ENCODE data around the gene TMEM247. TPM values are rescaled to one million over a fixed set of nuclear protein-coding genes. Genes with fewer than 3 reads are reported as not detected.

TMEM247 gene
- total RNA-seq, 3 donors from 2014 or later (not counting 1 experiment from before 2014, with no cell fraction given) = not detected

GRCh38 chr2:46458763-46459500, 20.4 kb upstream of the TMEM247 start:
- no peak for ATAC-seq
- DNase-seq = no peak
- Mint-ChIP-seq H3K27ac (peak overlapping the region in 1 of 2 donors; percentile 16), H3K9me3 (no peaks in the 10 kb centered on the region), H3K36me3 (no peaks in the 10 kb centered on the region), H3K4me1 (peaks cover 9 to 10% of the 10 kb centered on the region in 2 donors), H3K4me3 (no peak overlapping the region), H3K27me3 (ENCODE audit: low read depth in 2 of 2) (peaks cover 2 to 7% of the 10 kb centered on the region in 2 donors)
- H3K36me3 ChIP-seq (ENCODE audit: control insufficient read depth, insufficient read depth, low read length) = no peaks in the 10 kb centered on the region
- 84% methylated on average over 9 of the region's 9 CpGs for WGBS (ENCODE audit: insufficient coverage)
- H3K27me3 ChIP-seq (ENCODE audit: control insufficient read depth, insufficient read depth, low read length) = no peaks in the 10 kb centered on the region
- intact Hi-C loops (cut with micrococcal nuclease) = no loop called here
- peaks cover 10% of the 10 kb centered on the region for H3K4me1 ChIP-seq (ENCODE audit: control insufficient read depth, insufficient read depth, low read length)
- H3K27ac ChIP-seq (ENCODE audit: low read length) = no peak overlapping the region
- TF ChIP-seq CTCF (IDR thresholded peaks at IDR 0.05) = no peak
- H3K9me3 ChIP-seq (ENCODE audit: control insufficient read depth, insufficient read depth, low read length) = no peaks in the 10 kb centered on the region
- no peak overlapping the region for H3K4me3 ChIP-seq (ENCODE audit: low read length)

DNA sequence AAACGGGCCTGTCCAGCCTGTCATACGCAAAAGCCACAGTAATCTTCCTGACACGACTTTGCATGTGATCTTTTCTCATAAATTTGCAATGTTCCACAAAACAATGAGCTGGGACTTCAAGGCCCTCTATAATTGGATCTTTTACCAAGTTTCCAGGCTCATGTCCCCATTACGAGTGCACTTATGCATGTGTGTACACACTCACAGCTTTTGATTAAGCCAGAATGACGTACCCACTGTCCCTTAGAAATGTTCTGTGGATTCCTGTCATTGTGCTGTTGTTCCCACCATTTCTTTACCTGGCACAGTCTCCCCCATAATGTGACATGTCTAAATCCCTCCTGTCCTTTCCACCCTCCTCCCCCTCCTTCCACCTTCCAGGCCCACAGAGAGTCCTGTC, 19.7 kb upstream of the TMEM247 start:
- H3K9me3 Mint-ChIP-seq = no peaks in the 10 kb centered on the region
- no peak for ATAC-seq
- DNase-seq = no peak
- no peak overlapping the region for H3K4me3 Mint-ChIP-seq
- no peaks in the 10 kb centered on the region for H3K36me3 Mint-ChIP-seq
- 50% methylated on average over 5 of the region's 5 CpGs for WGBS (ENCODE audit: insufficient coverage)
- Histone ChIP-seq H3K36me3 (ENCODE audit: control insufficient read depth, insufficient read depth, low read length) (no peaks in the 10 kb centered on the region), H3K27ac (ENCODE audit: low read length) (no peak overlapping the region), H3K27me3 (ENCODE audit: control insufficient read depth, insufficient read depth, low read length) (no peaks in the 10 kb centered on the region), H3K4me1 (ENCODE audit: control insufficient read depth, insufficient read depth, low read length) (peaks cover 10% of the 10 kb centered on the region), H3K4me3 (ENCODE audit: low read length) (no peak overlapping the region), H3K9me3 (ENCODE audit: control insufficient read depth, insufficient read depth, low read length) (no peaks in the 10 kb centered on the region)
- peaks cover 15% of the 10 kb centered on the region in 2 donors for H3K4me1 Mint-ChIP-seq
- H3K27ac Mint-ChIP-seq = peak overlapping the region in 1 of 2 donors; percentile 16
- no peak for TF ChIP-seq CTCF (IDR thresholded peaks at IDR 0.05)
- peaks cover 5 to 7% of the 10 kb centered on the region in 2 donors for H3K27me3 Mint-ChIP-seq (ENCODE audit: low read depth in 2 of 2)
- intact Hi-C loops (cut with micrococcal nuclease) = no loop called here

DNA sequence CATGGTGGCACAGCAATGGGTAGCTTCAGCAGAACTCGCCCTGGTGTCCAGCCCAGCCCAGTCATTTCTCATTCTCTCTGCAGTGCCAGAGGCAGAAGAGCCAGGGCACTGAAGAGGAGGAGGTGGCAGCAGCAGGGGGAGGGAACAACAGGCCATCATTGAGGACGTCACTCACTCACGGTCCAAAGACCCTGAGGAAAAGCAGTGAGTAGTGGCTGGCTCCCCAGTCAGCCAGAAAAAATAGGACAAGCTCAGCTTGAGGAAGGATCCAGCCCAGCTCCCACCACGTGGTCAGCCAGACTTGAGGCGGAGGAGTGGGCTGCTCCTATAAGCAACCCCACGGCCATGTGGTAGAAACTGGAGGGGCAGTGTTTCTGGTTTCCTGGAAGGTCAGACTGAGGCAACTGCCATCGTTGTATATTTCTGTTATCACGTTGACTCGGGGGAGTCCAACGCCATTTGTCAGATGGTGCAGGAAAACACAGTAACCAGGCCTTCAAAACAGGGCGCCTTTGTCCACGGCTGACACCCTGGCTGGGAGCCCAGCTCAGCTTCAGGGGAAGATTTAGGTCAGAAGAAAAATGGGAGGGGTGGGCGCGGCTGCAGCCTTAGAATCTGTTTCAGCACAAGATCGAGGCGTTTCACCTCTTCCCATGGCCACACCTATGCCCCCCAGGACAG, 19.0 kb upstream of the TMEM247 start:
- no peak overlapping the region for H3K4me3 ChIP-seq (ENCODE audit: low read length)
- H3K36me3 Mint-ChIP-seq = no peaks in the 10 kb centered on the region
- H3K9me3 Mint-ChIP-seq = no peaks in the 10 kb centered on the region
- H3K36me3 ChIP-seq (ENCODE audit: control insufficient read depth, insufficient read depth, low read length) = no peaks in the 10 kb centered on the region
- DNase-seq = no peak
- 80% methylated on average over 13 of the region's 16 CpGs for WGBS (ENCODE audit: insufficient coverage)
- ATAC-seq = no peak
- intact Hi-C loops (cut with micrococcal nuclease) = no loop called here
- H3K4me1 Mint-ChIP-seq = peaks cover 16% of the 10 kb centered on the region in 2 donors
- no peak overlapping the region for H3K27ac ChIP-seq (ENCODE audit: low read length)
- no peaks in the 10 kb centered on the region for H3K9me3 ChIP-seq (ENCODE audit: control insufficient read depth, insufficient read depth, low read length)
- H3K27me3 Mint-ChIP-seq (ENCODE audit: low read depth in 2 of 2) = peaks cover 5 to 7% of the 10 kb centered on the region in 2 donors
- no peaks in the 10 kb centered on the region for H3K27me3 ChIP-seq (ENCODE audit: control insufficient read depth, insufficient read depth, low read length)
- TF ChIP-seq CTCF (IDR thresholded peaks at IDR 0.05) = no peak
- H3K27ac Mint-ChIP-seq = no peak overlapping the region
- no peak overlapping the region for H3K4me3 Mint-ChIP-seq
- H3K4me1 ChIP-seq (ENCODE audit: control insufficient read depth, insufficient read depth, low read length) = peaks cover 10% of the 10 kb centered on the region
